H9 (cell line): Measurements from ENCODE around the gene CEP68. TPM values are rescaled to one million over a fixed set of nuclear protein-coding genes. Genes with fewer than 3 reads are reported as not detected.

ENCODE experiments used
- DNase-seq: peaks from one replicate; pipeline ENCODE4 v3.0.0-alpha.2; 2017
- H2AFZ ChIP-seq: one replicate; pipeline ENCODE4 v1.6.1; 2013; ENCODE audit warnings: mild to moderate bottlenecking, low read length, control low read depth, moderate library complexity
- H2AK5ac ChIP-seq: 2 replicates; pipeline ENCODE4 v1.6.1; 2013; ENCODE audit warnings: low read length, control low read depth, mixed read lengths; ENCODE audit not compliant: insufficient read length
- H2BK120ac ChIP-seq: one replicate; pipeline ENCODE4 v1.6.1; 2013; ENCODE audit warnings: low read depth, mild to moderate bottlenecking, low read length, control low read depth, inconsistent platforms; ENCODE audit not compliant: poor library complexity, severe bottlenecking
- H2BK12ac ChIP-seq: 2 replicates; pipeline ENCODE4 v1.6.1; 2013; ENCODE audit warnings: low read length, control low read depth, mixed read lengths, low read depth; ENCODE audit not compliant: insufficient read length
- H2BK15ac ChIP-seq: 2 replicates; pipeline ENCODE4 v1.6.1; 2013; ENCODE audit warnings: low read depth, low read length, control low read depth
- H2BK20ac ChIP-seq: one replicate; pipeline ENCODE4 v1.6.1; 2013; ENCODE audit warnings: low read depth, mild to moderate bottlenecking, low read length, control low read depth, inconsistent platforms; ENCODE audit not compliant: poor library complexity, severe bottlenecking
- H2BK5ac ChIP-seq: 2 replicates; pipeline ENCODE4 v1.6.1; 2013; ENCODE audit warnings: low read length, control low read depth, mixed read lengths; ENCODE audit not compliant: insufficient read length
- H3K14ac ChIP-seq: 2 replicates; pipeline ENCODE4 v1.6.1; 2013; ENCODE audit warnings: low read length, control low read depth; ENCODE audit not compliant: insufficient read depth
- H3K18ac ChIP-seq: 2 replicates; pipeline ENCODE4 v1.6.1; 2013; ENCODE audit warnings: low read depth, mild to moderate bottlenecking, mixed read lengths, low read length, control low read depth; ENCODE audit not compliant: insufficient read length
- H3K23ac ChIP-seq: 2 replicates; pipeline ENCODE4 v1.6.1; 2013; ENCODE audit warnings: low read length, control low read depth, mixed read lengths, low read depth; ENCODE audit not compliant: insufficient read length
- H3K23me2 ChIP-seq: 2 replicates; pipeline ENCODE4 v1.6.1; 2013; ENCODE audit warnings: low read depth, mild to moderate bottlenecking, mixed read lengths, low read length, control low read depth; ENCODE audit not compliant: insufficient read length, poor library complexity, severe bottlenecking
- H3K27ac ChIP-seq: 2 replicates; pipeline ENCODE4 v1.5.1; 2013; ENCODE audit warnings: low read length, control low read depth, mixed read lengths, low read depth; ENCODE audit not compliant: insufficient read length
- H3K27me3 ChIP-seq: 2 replicates; pipeline ENCODE4 v1.6.1; 2013; ENCODE audit warnings: low read length, control low read depth, inconsistent platforms; ENCODE audit not compliant: insufficient read depth
- H3K4ac ChIP-seq: 2 replicates; pipeline ENCODE4 v1.6.1; 2013; ENCODE audit warnings: low read depth, mild to moderate bottlenecking, control low read depth, inconsistent platforms, low read length, moderate library complexity
- H3K4me1 ChIP-seq: 2 replicates; pipeline ENCODE4 v1.6.1; 2013; ENCODE audit warnings: low read length, control low read depth, inconsistent platforms; ENCODE audit not compliant: insufficient read depth
- H3K4me2 ChIP-seq: 2 replicates; pipeline ENCODE4 v1.6.1; 2013; ENCODE audit warnings: low read length, control low read depth, mixed read lengths; ENCODE audit not compliant: insufficient read length, insufficient read depth
- H3K56ac ChIP-seq: 2 replicates; pipeline ENCODE4 v1.6.1; 2013; ENCODE audit warnings: low read depth, mild to moderate bottlenecking, mixed read lengths, low read length, control low read depth; ENCODE audit not compliant: insufficient read length
- H3K79me1 ChIP-seq: 2 replicates; pipeline ENCODE4 v1.6.1; 2013; ENCODE audit warnings: low read depth, mild to moderate bottlenecking, moderate library complexity, low read length, control low read depth, inconsistent platforms; ENCODE audit not compliant: insufficient read depth, poor library complexity, severe bottlenecking
- H3K79me2 ChIP-seq: 2 replicates; pipeline ENCODE4 v1.6.1; 2013; ENCODE audit warnings: low read length, control low read depth, inconsistent platforms; ENCODE audit not compliant: insufficient read depth
- H3K9ac ChIP-seq: 2 replicates; pipeline ENCODE4 v1.6.1; 2013; ENCODE audit warnings: low read length, control low read depth, mixed read lengths; ENCODE audit not compliant: insufficient read length; ENCODE audit errors: extremely low read depth
- H3K9me3 ChIP-seq: one replicate; pipeline ENCODE4 v1.6.1; 2013; ENCODE audit warnings: low read depth, low read length, inconsistent platforms; ENCODE audit not compliant: control insufficient read depth
- H3T11ph ChIP-seq: one replicate; pipeline ENCODE4 v1.6.1; 2013; ENCODE audit warnings: mild to moderate bottlenecking, low read length, control low read depth, inconsistent platforms
- H4K20me1 ChIP-seq: one replicate; pipeline ENCODE4 v1.6.1; 2013; ENCODE audit not compliant: control insufficient read depth, insufficient read length, insufficient read depth
- H4K5ac ChIP-seq: 2 replicates; pipeline ENCODE4 v1.6.1; 2013; ENCODE audit warnings: low read depth, mild to moderate bottlenecking, mixed read lengths, low read length, control low read depth; ENCODE audit not compliant: insufficient read length
- H4K8ac ChIP-seq: replicated peaks from 2 replicates; pipeline ENCODE4 v1.6.1; 2013; ENCODE audit warnings: low read length, control low read depth, mixed read lengths, low read depth; ENCODE audit not compliant: insufficient read length
- H4K91ac ChIP-seq: 2 replicates; pipeline ENCODE4 v1.6.1; 2013; ENCODE audit warnings: low read depth, mild to moderate bottlenecking, moderate library complexity, mixed read lengths, low read length, control low read depth; ENCODE audit not compliant: insufficient read length
- H3K27ac Mint-ChIP-seq, 3 experiments: 2 replicates in 2 of 3; 3 replicates in 1 of 3; pipeline ENCODE4 v1.8.0; 2020 to 2021; ENCODE audit warnings: mixed read lengths in 3 of 3, mild to moderate bottlenecking in 1 of 3, moderate library complexity in 1 of 3
- H3K27me3 Mint-ChIP-seq: 2 replicates; pipeline ENCODE4 v1.8.0; 2021; ENCODE audit warnings: low read depth, mild to moderate bottlenecking, moderate library complexity, mixed read lengths
- H3K36me3 Mint-ChIP-seq, 3 experiments: 2 replicates in 2 of 3; 3 replicates in 1 of 3; pipeline ENCODE4 v1.8.0; 2020 to 2021; ENCODE audit warnings: low read depth in 3 of 3, mixed read lengths in 3 of 3; ENCODE audit not compliant: insufficient read depth in 1 of 3
- H3K4me1 Mint-ChIP-seq, 2 experiments: 2 replicates each; pipeline ENCODE4 v1.8.0; 2020; ENCODE audit warnings: mixed read lengths in 2 of 2
- H3K4me3 Mint-ChIP-seq, 2 experiments: 2 replicates in 1 of 2; 3 replicates in 1 of 2; pipeline ENCODE4 v1.8.0; 2020 to 2021; ENCODE audit warnings: mild to moderate bottlenecking in 2 of 2, mixed read lengths in 2 of 2, moderate library complexity in 1 of 2
- H3K9me3 Mint-ChIP-seq, 2 experiments: 2 replicates in 1 of 2; 3 replicates in 1 of 2; pipeline ENCODE4 v1.8.0; 2020; ENCODE audit warnings: mild to moderate bottlenecking in 2 of 2, mixed read lengths in 2 of 2, moderate library complexity in 1 of 2
- CTCF ChIP-seq: fragments of 200-600 bp; sonication (generic); conservative IDR thresholded peaks from 3 replicates; pipeline ENCODE4 v1.8.0; 2021; ENCODE audit warnings: antibody characterized with exemption, mild to moderate bottlenecking
- WGBS: extraction: QIAGEN DNeasy Blood & Tissue Kit; methylation state at CpG from one replicate; pipeline ENCODE4 v1.1.7; 2013; ENCODE audit warnings: missing lambda C conversion rate, low lambda C conversion rate, mixed read lengths; ENCODE audit not compliant: insufficient read length; ENCODE audit errors: extremely low coverage; 5-methylcytosine and 5-hydroxymethylcytosine counted together
- total RNA-seq: library from RNA; stranded (reverse); gene quantifications from 2 replicates; pipeline ENCODE4 v1.2.1, GENCODE V29; 2021

Gene CEP68
- total RNA-seq, 1 experiment from 2014 or later = 20.2 TPM

GRCh38 chr2:65054749-65055421 is 1.3 kb upstream of the CEP68 start:
- H3K4ac ChIP-seq = no peak overlapping the region
- Mint-ChIP-seq H3K36me3 (peaks cover 11 to 13% (median 11%) of the 10 kb centered on the region in 3 experiments), H3K27ac (no peak overlapping the region), H3K27me3 (peaks cover 8% of the 10 kb centered on the region; the same call in 1 of the 2 replicates), H3K4me3 (peak overlapping the region; percentile 91 to 92), H3K9me3 (peaks cover 0 to 4% of the 10 kb centered on the region in 2 experiments; a peak in 2 of 5 replicates), H3K4me1 (peaks cover 14 to 38% of the 10 kb centered on the region in 2 experiments)
- no peak overlapping the region for H4K8ac ChIP-seq
- H2BK120ac ChIP-seq = no peak overlapping the region
- H3K18ac ChIP-seq = no peak overlapping the region
- no peak overlapping the region for H3K9ac ChIP-seq
- H4K91ac ChIP-seq = no peak overlapping the region
- peaks cover 6% of the 10 kb centered on the region for H3K23me2 ChIP-seq
- DNase-seq = no peak
- no peak for TF ChIP-seq CTCF
- no peak overlapping the region for H4K5ac ChIP-seq
- H3K4me1 ChIP-seq = no peaks in the 10 kb centered on the region
- peaks cover 6% of the 10 kb centered on the region; the same call in 1 of the 2 replicates for H3K79me2 ChIP-seq
- H2BK20ac ChIP-seq = no peak overlapping the region
- no peak overlapping the region for H3K14ac ChIP-seq
- H2AFZ ChIP-seq = no peak overlapping the region
- H3K27me3 ChIP-seq = no peaks in the 10 kb centered on the region
- H2AK5ac ChIP-seq = no peak overlapping the region
- H2BK5ac ChIP-seq = no peak overlapping the region
- H3K23ac ChIP-seq = no peak overlapping the region
- H3T11ph ChIP-seq = no peak overlapping the region
- peak overlapping the region; percentile 74 for H3K4me2 ChIP-seq
- no peaks in the 10 kb centered on the region for H3K9me3 ChIP-seq
- no peak overlapping the region for H2BK12ac ChIP-seq
- no CpG with 5 or more reads among the region's 4 CpGs for WGBS
- H2BK15ac ChIP-seq = no peak overlapping the region
- H3K56ac ChIP-seq = no peak overlapping the region
- peaks cover 3% of the 10 kb centered on the region for H3K79me1 ChIP-seq
- no peaks in the 10 kb centered on the region for H4K20me1 ChIP-seq
- H3K27ac ChIP-seq = no peak overlapping the region
